Muscle of arm (tissue), 12 donors: Measurements from ENCODE around the gene PSMD2. TPM values are rescaled to one million over a fixed set of nuclear protein-coding genes. Genes with fewer than 3 reads are reported as not detected.

Source experiments
- DNase-seq: peaks from one replicate; pipeline ENCODE4 v3.0.0-alpha.2; 2013
- polyA plus RNA-seq, 12 donors: library from polyadenylated mRNA; unstranded; fragments of 120-200 nt; gene quantifications; one replicate each; pipeline ENCODE4 v1.2.1, GENCODE V29; 2013; ENCODE audit not compliant: insufficient read length in 12 of 12

PSMD2 gene
- polyA plus RNA-seq, 12 donors = 144 to 202 (median 165) TPM; not detected in 1

GRCh38 chr3:184275381-184275701 is 23.7 kb upstream of the PSMD2 start:
- DNase-seq = no peak

GRCh38 chr3:184275961-184276910 is 22.8 kb upstream of the PSMD2 start, which contains the start of gene ECE2:
Gene ECE2 (plus strand): TSS chr3:184276022. CDS start chr3:184276154, 132 bp downstream.
- DNase-seq = no peak

GRCh38 chr3:184277366-184277765 is 21.7 kb upstream of the PSMD2 start:
- DNase-seq = no peak

GRCh38 chr3:184282941-184283340 is 16.1 kb upstream of the PSMD2 start:
- no peak for DNase-seq

GRCh38 chr3:184283681-184284080 is 15.4 kb upstream of the PSMD2 start:
- DNase-seq = no peak

GRCh38 chr3:184284696-184285095 is 14.3 kb upstream of the PSMD2 start:
- DNase-seq = peak; percentile 88

- no peak for DNase-seq
These were observed 9.6 kb upstream of the PSMD2 start for GRCh38 chr3:184289426-184289938.

GRCh38 chr3:184290331-184290730 is 8.7 kb upstream of the PSMD2 start:
- DNase-seq = no peak

GRCh38 chr3:184291044-184291737 is 7.8 kb upstream of the PSMD2 start:
- DNase-seq = no peak

- no peak for DNase-seq
These were observed 7.1 kb upstream of the PSMD2 start for GRCh38 chr3:184291738-184292445.

GRCh38 chr3:184295771-184296170 is 3.3 kb upstream of the PSMD2 start:
- DNase-seq = no peak

- no peak for DNase-seq
These were observed 2.4 kb upstream of the PSMD2 start for GRCh38 chr3:184296616-184297015.

GRCh38 chr3:184299488-184300377 is 692 bp downstream of the PSMD2 start:
- DNase-seq = no peak

GRCh38 chr3:184300378-184300720 is 1.3 kb downstream of the PSMD2 start:
- DNase-seq = no peak

GRCh38 chr3:184305577-184305976 is 6.5 kb downstream of the PSMD2 start:
- no peak for DNase-seq

- no peak for DNase-seq
These were observed 7.4 kb downstream of the PSMD2 start for GRCh38 chr3:184306341-184306972.

- no peak for DNase-seq
These were observed 8.9 kb downstream of the PSMD2 start for GRCh38 chr3:184307915-184308314.

GRCh38 chr3:184308744-184309143 is 9.7 kb downstream of the PSMD2 start:
- no peak for DNase-seq

GRCh38 chr3:184311633-184312032 is 12.6 kb downstream of the PSMD2 start:
- no peak for DNase-seq

- DNase-seq = peak; percentile 92
These were observed 15.3 kb downstream of the PSMD2 start, which contains the start of gene EIF4G1 for GRCh38 chr3:184314363-184314699. Gene EIF4G1 (plus strand): TSS chr3:184314606. CDS start chr3:184315797, 1,191 bp downstream.
